IMR-90 (cell line): ENCODE data around the gene ALDOC. TPM values are rescaled to one million over a fixed set of nuclear protein-coding genes. Genes with fewer than 3 reads are reported as not detected.

ENCODE experiments used
- ATAC-seq: fragments of 200-7000 bp; cut with Tn5 transposase; 2 replicates; pipeline ENCODE4 v1.9.1; 2020; ENCODE audit warnings: low read depth, mild to moderate bottlenecking, moderate library complexity
- BruUV-seq: library from RNA; stranded (reverse); fragments of 400-500 nt; replicated peaks from 2 replicates; lab custom pipeline; 2021; lab: Mats Ljungman, UMichigan
- CTCF ChIA-PET: fragments of 300-600 bp; formaldehyde crosslinking; extraction: SDS; loops from one replicate; lab custom pipeline; 2021; ENCODE audit warnings: antibody characterized with exemption; lab: Yijun Ruan, JAX
- POLR2A ChIA-PET: fragments of 300-600 bp; sonication (Branson Sonifier 250); formaldehyde crosslinking; loops from one replicate; lab custom pipeline; 2022; ENCODE audit warnings: antibody characterized with exemption; ENCODE audit not compliant: unreplicated experiment; lab: Charles Lee
- DNase-seq: peaks from one replicate; pipeline ENCODE4 v3.0.0; 2013
- H2AFZ ChIP-seq: replicated peaks from 2 replicates; pipeline ENCODE3; 2013; ENCODE audit warnings: low read length, mild to moderate bottlenecking; ENCODE audit not compliant: poor library complexity
- H2AK5ac ChIP-seq: 2 replicates; pipeline ENCODE4 v1.6.1; 2013; ENCODE audit warnings: low read depth, low read length, inconsistent platforms
- H2AK9ac ChIP-seq: replicated peaks from 2 replicates; pipeline ENCODE3; 2013; ENCODE audit warnings: mild to moderate bottlenecking, low read depth, low read length, moderate library complexity; ENCODE audit not compliant: poor library complexity
- H2BK120ac ChIP-seq: 2 replicates; pipeline ENCODE4 v1.6.1; 2013; ENCODE audit warnings: low read depth, low read length, inconsistent platforms
- H2BK15ac ChIP-seq: 3 replicates; pipeline ENCODE4 v1.6.1; 2013; ENCODE audit warnings: low read depth, low read length, inconsistent platforms
- H2BK20ac ChIP-seq: 2 replicates; pipeline ENCODE4 v1.6.1; 2013; ENCODE audit warnings: low read depth, mild to moderate bottlenecking, inconsistent platforms, low read length, moderate library complexity
- H2BK5ac ChIP-seq: 2 replicates; pipeline ENCODE4 v1.6.1; 2013; ENCODE audit warnings: mild to moderate bottlenecking, low read depth, low read length, inconsistent platforms; ENCODE audit not compliant: poor library complexity, severe bottlenecking
- H3K14ac ChIP-seq: replicated peaks from 2 replicates; pipeline ENCODE4 v1.6.1; 2013; ENCODE audit warnings: low read depth, low read length, inconsistent platforms
- H3K18ac ChIP-seq: 2 replicates; pipeline ENCODE4 v1.6.1; 2013; ENCODE audit warnings: low read depth, low read length, control low read depth
- H3K23ac ChIP-seq: 2 replicates; pipeline ENCODE4 v1.6.1; 2013; ENCODE audit warnings: low read depth, low read length, inconsistent platforms
- H3K27ac ChIP-seq: 2 replicates; pipeline ENCODE4 v1.5.1; 2013; ENCODE audit warnings: mild to moderate bottlenecking, control low read depth, low read length; ENCODE audit not compliant: insufficient read depth
- H3K27me3 ChIP-seq: 2 replicates; pipeline ENCODE4 v1.6.1; 2013; ENCODE audit warnings: low read length; ENCODE audit not compliant: control insufficient read depth, insufficient read depth
- H3K36me3 ChIP-seq: 2 replicates; pipeline ENCODE4 v1.6.1; 2013; ENCODE audit warnings: low read length, mixed read lengths; ENCODE audit not compliant: control insufficient read depth, insufficient read depth
- H3K4ac ChIP-seq: 2 replicates; pipeline ENCODE4 v1.6.1; 2013; ENCODE audit warnings: low read depth, low read length, inconsistent platforms
- H3K4me1 ChIP-seq: 2 replicates; pipeline ENCODE4 v1.6.1; 2013; ENCODE audit warnings: low read length, mixed read lengths; ENCODE audit not compliant: control insufficient read depth, insufficient read depth
- H3K4me2 ChIP-seq: 2 replicates; pipeline ENCODE4 v1.6.1; 2013; ENCODE audit warnings: low read depth, mild to moderate bottlenecking, control low read depth, low read length, moderate library complexity
- H3K4me3 ChIP-seq: 2 replicates; pipeline ENCODE4 v1.5.1; 2013; ENCODE audit warnings: low read depth, mild to moderate bottlenecking, control low read depth, low read length, moderate library complexity; ENCODE audit not compliant: insufficient read depth
- H3K56ac ChIP-seq: 2 replicates; pipeline ENCODE4 v1.6.1; 2013; ENCODE audit warnings: low read length, inconsistent platforms; ENCODE audit not compliant: insufficient read depth; ENCODE audit errors: extremely low read depth
- H3K79me1 ChIP-seq, 2 experiments: 2 replicates each; pipeline ENCODE4 v1.6.1; 2013; ENCODE audit warnings: low read length in 2 of 2, inconsistent platforms in 1 of 2, low read depth in 1 of 2
- H3K9ac ChIP-seq: 2 replicates; pipeline ENCODE4 v1.6.1; 2013; ENCODE audit warnings: low read depth, low read length, control low read depth
- H3K9me1 ChIP-seq: 2 replicates; pipeline ENCODE4 v1.6.1; 2013; ENCODE audit warnings: low read length, inconsistent platforms; ENCODE audit not compliant: insufficient read depth
- H3K9me3 ChIP-seq: 2 replicates; pipeline ENCODE4 v1.6.1; 2013; ENCODE audit warnings: low read length; ENCODE audit not compliant: control insufficient read depth, insufficient read depth
- H4K20me1 ChIP-seq: 2 replicates; pipeline ENCODE4 v1.6.1; 2013; ENCODE audit warnings: low read length, inconsistent platforms; ENCODE audit not compliant: insufficient read depth
- H4K5ac ChIP-seq: 2 replicates; pipeline ENCODE4 v1.6.1; 2013; ENCODE audit warnings: mild to moderate bottlenecking, low read depth, low read length, control low read depth
- H4K8ac ChIP-seq, 2 experiments: 2 replicates each; pipeline ENCODE4 v1.6.1; 2013; ENCODE audit warnings: low read depth in 2 of 2, low read length in 2 of 2, control low read depth in 1 of 2, inconsistent platforms in 1 of 2
- H4K91ac ChIP-seq: 2 replicates; pipeline ENCODE4 v1.6.1; 2013; ENCODE audit warnings: low read depth, low read length, inconsistent platforms; ENCODE audit not compliant: insufficient read depth
- MAZ ChIP-seq: IDR thresholded peaks from 2 replicates; pipeline ENCODE4 v1.6.1; 2012; ENCODE audit warnings: low read depth, mild to moderate bottlenecking, low read length, improper control_type of control experiment, moderate library complexity, borderline replicate concordance
- WGBS, 2 experiments: methylation state at CpG; one replicate each; pipeline versions ENCODE4 v1.1.5 to v1.1.7; 2013; ENCODE audit warnings: missing lambda C conversion rate in 2 of 2; ENCODE audit not compliant: insufficient read length in 1 of 2; ENCODE audit errors: extremely low coverage in 2 of 2; 5-methylcytosine and 5-hydroxymethylcytosine counted together
- dilution Hi-C: fragments of 300-500 bp; cut with HindIII; formaldehyde crosslinking; loops from one replicate; pipeline ENCODE4 v1.14.3; 2018; ENCODE audit warnings: low sequenced_read_pairs; ENCODE audit not compliant: unreplicated experiment
- in situ Hi-C: fragments of 300-500 bp; cut with MboI; formaldehyde crosslinking; loops from 3 replicates; pipeline ENCODE4 v1.14.3; 2019; ENCODE audit warnings: low sequenced_read_pairs, inconsistent platforms, mixed read lengths
- intact Hi-C: fragments of 100-400 bp; cut with micrococcal nuclease; formaldehyde crosslinking; loops from 2 replicates; pipeline ENCODE4 v1.10.0; 2022
- polyA plus RNA-seq, 3 experiments: library from polyadenylated mRNA; depleted of rRNA; stranded (reverse); fragments of >200 nt; gene quantifications; 2 replicates each; pipeline ENCODE4 v1.2.3, GENCODE V29; 2012; ENCODE audit warnings: low replicate concordance in 1 of 3
- total RNA-seq: library from RNA; depleted of rRNA; stranded (reverse); fragments of >200 nt; gene quantifications from 2 replicates; pipeline ENCODE4 v1.2.3, GENCODE V29; 2012
- TF ChIP-seq, protein P1 (sequence below): fragments of 150-350 bp; IDR thresholded peaks from 2 replicates; pipeline ENCODE4 v1.6.1; 2016; ENCODE audit warnings: low read depth, mild to moderate bottlenecking, low read length, moderate library complexity, borderline replicate concordance
- TF ChIP-seq, protein P2 (sequence below): fragments of 150-350 bp; IDR thresholded peaks from 2 replicates; pipeline ENCODE4 v1.6.1; 2017; ENCODE audit warnings: mild to moderate bottlenecking, antibody characterized with exemption, low read length, low read depth

The ALDOC gene
- total and polyA plus RNA-seq, 2 of the 4 experiments (the other 2 are of a cell fraction) = 47.0 to 69.7 TPM

DNA sequence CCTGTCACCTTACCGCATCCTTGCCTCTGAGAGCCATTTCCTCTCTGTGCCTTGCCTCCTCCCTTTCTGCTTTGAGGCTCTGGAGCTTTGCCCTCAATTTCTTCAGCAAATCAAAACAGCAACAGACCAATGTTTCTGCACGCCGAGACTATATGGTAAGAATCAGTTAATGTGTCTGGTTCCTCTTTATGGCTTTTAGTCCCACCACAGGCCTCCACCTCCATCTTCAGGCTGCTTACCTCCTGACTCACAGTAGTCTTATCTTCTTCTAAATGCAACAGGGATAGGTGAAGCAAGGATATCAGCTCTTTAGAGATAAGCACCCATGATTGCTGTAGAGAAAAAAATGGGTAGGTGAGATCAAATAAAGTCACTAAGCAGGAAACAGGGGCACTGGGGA is 9.2 kb upstream of the ALDOC start:
- Histone ChIP-seq H3K27me3 (no peaks in the 10 kb centered on the region), H2AK9ac (no peak overlapping the region), H3K36me3 (peaks cover 30% of the 10 kb centered on the region), H3K9me3 (no peaks in the 10 kb centered on the region), H3K4ac (no peak overlapping the region), H3K79me1 (peaks cover 14 to 26% of the 10 kb centered on the region in 2 experiments), H3K27ac (no peak overlapping the region), H2BK120ac (no peak overlapping the region), H4K20me1 (no peaks in the 10 kb centered on the region), H2AK5ac (no peak overlapping the region), H2AFZ (no peak overlapping the region), H3K4me3 (no peak overlapping the region), H3K56ac (no peak overlapping the region), H3K9me1 (peaks cover 3% of the 10 kb centered on the region; the same call in 1 of the 2 replicates), H4K5ac (no peak overlapping the region), H4K91ac (no peak overlapping the region), H3K4me2 (no peak overlapping the region), H2BK20ac (no peak overlapping the region), H2BK15ac (no peak overlapping the region), H2BK5ac (no peak overlapping the region), H3K23ac (no peak overlapping the region), H3K9ac (no peak overlapping the region), H3K4me1 (no peaks in the 10 kb centered on the region), H3K18ac (no peak overlapping the region), H3K14ac (no peak overlapping the region), H4K8ac (no peak overlapping the region)
- in situ Hi-C loops (no loop called here), dilution Hi-C loops (no loop called here), intact Hi-C loops (no loop called here)
- POLR2A ChIA-PET = no interaction called here
- no peak for DNase-seq
- no TSS peak for BruUV-seq
- TF ChIP-seq, protein P1, sequence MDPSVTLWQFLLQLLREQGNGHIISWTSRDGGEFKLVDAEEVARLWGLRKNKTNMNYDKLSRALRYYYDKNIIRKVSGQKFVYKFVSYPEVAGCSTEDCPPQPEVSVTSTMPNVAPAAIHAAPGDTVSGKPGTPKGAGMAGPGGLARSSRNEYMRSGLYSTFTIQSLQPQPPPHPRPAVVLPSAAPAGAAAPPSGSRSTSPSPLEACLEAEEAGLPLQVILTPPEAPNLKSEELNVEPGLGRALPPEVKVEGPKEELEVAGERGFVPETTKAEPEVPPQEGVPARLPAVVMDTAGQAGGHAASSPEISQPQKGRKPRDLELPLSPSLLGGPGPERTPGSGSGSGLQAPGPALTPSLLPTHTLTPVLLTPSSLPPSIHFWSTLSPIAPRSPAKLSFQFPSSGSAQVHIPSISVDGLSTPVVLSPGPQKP = no peak
- TF ChIP-seq, protein P2, sequence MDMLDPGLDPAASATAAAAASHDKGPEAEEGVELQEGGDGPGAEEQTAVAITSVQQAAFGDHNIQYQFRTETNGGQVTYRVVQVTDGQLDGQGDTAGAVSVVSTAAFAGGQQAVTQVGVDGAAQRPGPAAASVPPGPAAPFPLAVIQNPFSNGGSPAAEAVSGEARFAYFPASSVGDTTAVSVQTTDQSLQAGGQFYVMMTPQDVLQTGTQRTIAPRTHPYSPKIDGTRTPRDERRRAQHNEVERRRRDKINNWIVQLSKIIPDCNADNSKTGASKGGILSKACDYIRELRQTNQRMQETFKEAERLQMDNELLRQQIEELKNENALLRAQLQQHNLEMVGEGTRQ = no peak
- TF ChIP-seq MAZ = no peak
- CTCF ChIA-PET = no interaction called here
- ATAC-seq = no peak
- 100% methylated on average over 1 of the region's 3 CpGs; no CpG with 5 or more reads in 1 of the 2 experiments for WGBS, 2 experiments
